ENCODE measurements around the gene PAEP. TPM values are rescaled to one million over a fixed set of nuclear protein-coding genes. Genes with fewer than 3 reads are reported as not detected.

Gene PAEP
- polyA plus RNA-seq, 1 donor (not counting 4 experiments of a cell fraction or from before 2014, with no cell fraction given), result not detected

DNA sequence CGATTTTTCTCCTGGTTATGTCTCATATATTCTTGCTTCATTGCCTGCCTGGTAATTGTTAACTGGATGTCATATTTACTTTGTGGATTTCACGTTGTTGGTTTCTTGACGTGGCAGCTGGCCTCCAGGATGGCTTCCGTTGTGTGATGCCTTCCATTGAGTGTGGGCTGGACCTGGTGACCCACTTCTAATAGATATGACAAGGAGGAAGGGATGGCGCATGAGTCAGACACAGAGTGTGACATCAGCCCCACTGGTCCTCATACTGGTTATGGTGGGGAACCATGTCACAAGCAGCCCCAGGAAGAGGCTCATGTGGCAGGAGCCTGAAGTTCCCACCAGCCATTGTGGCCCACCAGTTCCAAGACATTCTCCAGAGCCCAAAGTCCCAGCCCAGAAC is 6.4 kb upstream of the PAEP start:
- no peak overlapping the region for H3K4me3 ChIP-seq (ENCODE audit: control insufficient read depth in 2 of 3, extremely low read depth in 1 of 3, insufficient read depth in 2 of 3, low read depth in 1 of 3, low read length in 3 of 3)
- FAIRE-seq, result no peak

DNA sequence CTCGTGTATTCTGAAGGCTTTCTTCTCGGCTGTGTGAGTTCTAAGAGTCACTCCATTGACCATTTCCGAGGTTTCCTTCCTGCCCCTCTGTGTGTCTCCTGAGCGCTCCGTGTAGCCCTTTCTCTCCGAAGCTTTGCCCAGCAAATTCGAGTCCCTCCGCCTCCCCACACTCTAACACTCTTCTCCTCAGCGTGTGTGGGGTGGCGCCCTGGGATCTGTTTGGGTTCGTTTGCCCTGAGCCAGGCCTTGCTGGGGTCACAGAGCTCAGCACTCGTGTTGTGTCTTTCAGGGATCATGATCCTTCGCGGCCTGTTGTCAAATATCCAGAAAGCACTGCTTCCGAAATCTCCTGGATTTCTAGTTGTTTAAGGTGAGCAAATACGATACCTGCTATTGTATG is 5.6 kb upstream of the PAEP start:
- Histone ChIP-seq H3K79me2 (ENCODE audit: control insufficient read depth, insufficient read depth, low read length) (no peaks in the 10 kb centered on the region), H3K4me2 (ENCODE audit: control insufficient read depth, extremely low read depth, insufficient read depth, low read depth, low read length) (no peak overlapping the region), H3K4me3 (ENCODE audit: control insufficient read depth in 2 of 3, extremely low read depth in 1 of 3, insufficient read depth in 2 of 3, low read depth in 1 of 3, low read length in 3 of 3) (no peak overlapping the region), H3K9ac (ENCODE audit: control insufficient read depth, extremely low read depth, insufficient read depth, low read length) (no peak overlapping the region), H3K4me1 (ENCODE audit: control insufficient read depth, extremely low read depth, insufficient read depth, low read length) (no peaks in the 10 kb centered on the region), H3K27ac (ENCODE audit: control insufficient read depth, insufficient read depth, low read length) (no peak overlapping the region), H4K20me1 (ENCODE audit: control insufficient read depth, extremely low read depth, insufficient read depth, low read length) (no peaks in the 10 kb centered on the region), H3K9me1 (ENCODE audit: control insufficient read depth, extremely low read depth, insufficient read depth, low read length) (no peaks in the 10 kb centered on the region), H3K36me3 (ENCODE audit: control insufficient read depth in 2 of 2, extremely low read depth in 1 of 2, insufficient read depth in 2 of 2, low read length in 2 of 2) (no peaks in the 10 kb centered on the region), H3K9me3 (ENCODE audit: control insufficient read depth, low read depth, low read length) (no peaks in the 10 kb centered on the region), H3K27me3 (ENCODE audit: control insufficient read depth, extremely low read depth, insufficient read depth, low read length) (no peaks in the 10 kb centered on the region), H2AFZ (ENCODE audit: control insufficient read depth, low read length) (no peak overlapping the region)
- DNase-seq (ENCODE audit: low read depth, low spot score) (no peak), FAIRE-seq (no peak)
- TF ChIP-seq EZH2 (IDR thresholded peaks at IDR 0.05; ENCODE audit: low read length) (no peak), CTCF (optimal IDR thresholded peaks at IDR 0.05 in 1 of 3, IDR thresholded peaks at IDR 0.05 in 1 of 3, conservative IDR thresholded peaks at IDR 0.05 in 1 of 3; ENCODE audit: extremely low read depth in 1 of 3, insufficient read depth in 2 of 3, low read length in 3 of 3) (no peak)
- dilution Hi-C loops (cut with MboI; ENCODE audit: extremely low pct_ligation_motif_present, low sequenced_read_pairs), result no loop called here

More for the DNA sequence above, 6.4 kb upstream of the PAEP start:
- no peak overlapping the region for H3K27ac ChIP-seq (ENCODE audit: control insufficient read depth, insufficient read depth, low read length)
- H3K9ac ChIP-seq (ENCODE audit: control insufficient read depth, extremely low read depth, insufficient read depth, low read length), result no peak overlapping the region
- no peak overlapping the region for H2AFZ ChIP-seq (ENCODE audit: control insufficient read depth, low read length)
- no peaks in the 10 kb centered on the region for H3K4me1 ChIP-seq (ENCODE audit: control insufficient read depth, extremely low read depth, insufficient read depth, low read length)
- no peak for DNase-seq (ENCODE audit: low read depth, low spot score)
- H3K27me3 ChIP-seq (ENCODE audit: control insufficient read depth, extremely low read depth, insufficient read depth, low read length), result no peaks in the 10 kb centered on the region
- dilution Hi-C loops (cut with MboI; ENCODE audit: extremely low pct_ligation_motif_present, low sequenced_read_pairs), result no loop called here
- H3K36me3 ChIP-seq (ENCODE audit: control insufficient read depth in 2 of 2, extremely low read depth in 1 of 2, insufficient read depth in 2 of 2, low read length in 2 of 2), result no peaks in the 10 kb centered on the region
- TF ChIP-seq CTCF (optimal IDR thresholded peaks at IDR 0.05 in 1 of 3, IDR thresholded peaks at IDR 0.05 in 1 of 3, conservative IDR thresholded peaks at IDR 0.05 in 1 of 3; ENCODE audit: extremely low read depth in 1 of 3, insufficient read depth in 2 of 3, low read length in 3 of 3), result no peak
- no peak for TF ChIP-seq EZH2 (IDR thresholded peaks at IDR 0.05; ENCODE audit: low read length)
- no peaks in the 10 kb centered on the region for H3K9me1 ChIP-seq (ENCODE audit: control insufficient read depth, extremely low read depth, insufficient read depth, low read length)
- H3K4me2 ChIP-seq (ENCODE audit: control insufficient read depth, extremely low read depth, insufficient read depth, low read depth, low read length), result no peak overlapping the region
- no peaks in the 10 kb centered on the region for H3K79me2 ChIP-seq (ENCODE audit: control insufficient read depth, insufficient read depth, low read length)
- H3K9me3 ChIP-seq (ENCODE audit: control insufficient read depth, low read depth, low read length), result no peaks in the 10 kb centered on the region
- no peaks in the 10 kb centered on the region for H4K20me1 ChIP-seq (ENCODE audit: control insufficient read depth, extremely low read depth, insufficient read depth, low read length)
